Measurements from ENCODE around the gene CDC14A. TPM values are rescaled to one million over a fixed set of nuclear protein-coding genes. Genes with fewer than 3 reads are reported as not detected.

The CDC14A gene
- total RNA-seq, 2 experiments from 2014 or later = 4.9 to 7.2 TPM

DNA sequence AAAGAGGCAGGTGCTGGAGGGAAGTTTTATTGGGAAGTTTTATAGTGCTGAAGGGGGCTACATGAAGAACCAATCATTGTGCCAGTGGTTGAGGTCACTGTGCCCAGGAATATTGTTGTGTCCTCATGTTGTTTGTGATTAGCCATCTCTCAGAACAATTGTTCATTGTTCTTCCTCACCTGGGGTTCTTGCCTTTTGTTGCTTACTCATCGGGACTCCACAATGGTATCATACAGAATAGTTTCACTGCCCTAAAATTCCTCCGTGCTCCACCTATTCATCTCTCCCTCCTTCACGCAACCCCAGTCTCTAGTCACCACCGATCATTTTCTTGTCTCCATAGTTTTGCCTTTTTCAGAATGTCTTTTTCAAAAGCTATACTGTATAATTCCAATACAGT lies 38.9 kb upstream of the CDC14A start:
- ChIA-PET CTCF (ENCODE audit: unreplicated experiment) (no interaction called here), POLR2A (no interaction called here)
- H3K4me1 ChIP-seq (ENCODE audit: insufficient read depth, low read length, poor library complexity, severe bottlenecking) = no peaks in the 10 kb centered on the region
- H3K79me2 ChIP-seq (ENCODE audit: insufficient read depth, low read depth, low read length) = no peaks in the 10 kb centered on the region
- H3K4me2 ChIP-seq (ENCODE audit: low read length) = no peak overlapping the region
- no peak overlapping the region for H3K4me3 ChIP-seq (ENCODE audit: low read depth, low read length, poor library complexity, severe bottlenecking)
- no TSS peak for BruUV-seq (replicated peaks)
- no peaks in the 10 kb centered on the region for H3K9me2 ChIP-seq (ENCODE audit: insufficient read depth, low read length)
- H4K20me1 ChIP-seq (ENCODE audit: insufficient read depth, low read length) = no peaks in the 10 kb centered on the region
- no peak overlapping the region for H3K27ac ChIP-seq (ENCODE audit: low read depth, low read length, poor library complexity, severe bottlenecking)
- TF ChIP-seq, protein P1, sequence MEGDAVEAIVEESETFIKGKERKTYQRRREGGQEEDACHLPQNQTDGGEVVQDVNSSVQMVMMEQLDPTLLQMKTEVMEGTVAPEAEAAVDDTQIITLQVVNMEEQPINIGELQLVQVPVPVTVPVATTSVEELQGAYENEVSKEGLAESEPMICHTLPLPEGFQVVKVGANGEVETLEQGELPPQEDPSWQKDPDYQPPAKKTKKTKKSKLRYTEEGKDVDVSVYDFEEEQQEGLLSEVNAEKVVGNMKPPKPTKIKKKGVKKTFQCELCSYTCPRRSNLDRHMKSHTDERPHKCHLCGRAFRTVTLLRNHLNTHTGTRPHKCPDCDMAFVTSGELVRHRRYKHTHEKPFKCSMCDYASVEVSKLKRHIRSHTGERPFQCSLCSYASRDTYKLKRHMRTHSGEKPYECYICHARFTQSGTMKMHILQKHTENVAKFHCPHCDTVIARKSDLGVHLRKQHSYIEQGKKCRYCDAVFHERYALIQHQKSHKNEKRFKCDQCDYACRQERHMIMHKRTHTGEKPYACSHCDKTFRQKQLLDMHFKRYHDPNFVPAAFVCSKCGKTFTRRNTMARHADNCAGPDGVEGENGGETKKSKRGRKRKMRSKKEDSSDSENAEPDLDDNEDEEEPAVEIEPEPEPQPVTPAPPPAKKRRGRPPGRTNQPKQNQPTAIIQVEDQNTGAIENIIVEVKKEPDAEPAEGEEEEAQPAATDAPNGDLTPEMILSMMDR (conservative IDR thresholded peaks at IDR 0.05; ENCODE audit: low read length) = no peak
- no peak for TF ChIP-seq EZH2phosphoT487 (IDR thresholded peaks at IDR 0.05; ENCODE audit: borderline replicate concordance, low read depth, low read length)
- H3K36me3 ChIP-seq (ENCODE audit: insufficient read depth, low read length) = no peaks in the 10 kb centered on the region
- H2AFZ ChIP-seq (ENCODE audit: low read length) = no peak overlapping the region
- intact Hi-C loops (cut with micrococcal nuclease; ENCODE audit: unreplicated experiment) = no loop called here
- H3K9me3 ChIP-seq (ENCODE audit: low read length) = peaks cover 31% of the 10 kb centered on the region
- DNase-seq (ENCODE audit: low spot score) = no peak

DNA sequence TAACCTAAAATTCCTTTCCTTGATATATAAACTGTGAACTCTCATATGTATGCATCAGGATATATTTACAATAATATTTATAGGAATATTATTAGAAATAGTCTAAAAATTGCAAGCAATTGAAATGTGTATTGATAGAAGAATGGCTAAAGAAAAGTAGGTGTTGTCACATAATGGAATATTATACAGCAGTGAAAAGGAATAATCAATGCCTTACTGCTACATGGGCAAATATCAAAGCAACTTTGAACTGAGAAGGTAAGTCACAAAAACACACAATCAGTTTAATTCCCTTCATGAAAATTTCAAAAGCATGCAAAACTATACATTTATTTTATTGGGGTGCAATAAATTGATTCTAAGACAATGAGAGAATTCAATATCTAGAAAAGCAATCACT lies 35.7 kb upstream of the CDC14A start:
- Histone ChIP-seq H3K4me3 (ENCODE audit: low read depth, low read length, poor library complexity, severe bottlenecking) (no peak overlapping the region), H3K4me1 (ENCODE audit: insufficient read depth, low read length, poor library complexity, severe bottlenecking) (no peaks in the 10 kb centered on the region), H3K4me2 (ENCODE audit: low read length) (no peak overlapping the region), H3K9me2 (ENCODE audit: insufficient read depth, low read length) (no peaks in the 10 kb centered on the region), H3K79me2 (ENCODE audit: insufficient read depth, low read depth, low read length) (no peaks in the 10 kb centered on the region), H4K20me1 (ENCODE audit: insufficient read depth, low read length) (no peaks in the 10 kb centered on the region), H3K36me3 (ENCODE audit: insufficient read depth, low read length) (no peaks in the 10 kb centered on the region), H3K27ac (ENCODE audit: low read depth, low read length, poor library complexity, severe bottlenecking) (no peak overlapping the region), H3K9me3 (ENCODE audit: low read length) (peaks cover 22% of the 10 kb centered on the region), H2AFZ (ENCODE audit: low read length) (no peak overlapping the region)
- ChIA-PET CTCF (ENCODE audit: unreplicated experiment) (no interaction called here), POLR2A (no interaction called here)
- intact Hi-C loops (cut with micrococcal nuclease; ENCODE audit: unreplicated experiment) = no loop called here
- DNase-seq (ENCODE audit: low spot score) = no peak
- BruUV-seq (replicated peaks) = no TSS peak
- TF ChIP-seq, protein P1 (conservative IDR thresholded peaks at IDR 0.05; ENCODE audit: low read length) = no peak
- TF ChIP-seq EZH2phosphoT487 (IDR thresholded peaks at IDR 0.05; ENCODE audit: borderline replicate concordance, low read depth, low read length) = no peak

DNA sequence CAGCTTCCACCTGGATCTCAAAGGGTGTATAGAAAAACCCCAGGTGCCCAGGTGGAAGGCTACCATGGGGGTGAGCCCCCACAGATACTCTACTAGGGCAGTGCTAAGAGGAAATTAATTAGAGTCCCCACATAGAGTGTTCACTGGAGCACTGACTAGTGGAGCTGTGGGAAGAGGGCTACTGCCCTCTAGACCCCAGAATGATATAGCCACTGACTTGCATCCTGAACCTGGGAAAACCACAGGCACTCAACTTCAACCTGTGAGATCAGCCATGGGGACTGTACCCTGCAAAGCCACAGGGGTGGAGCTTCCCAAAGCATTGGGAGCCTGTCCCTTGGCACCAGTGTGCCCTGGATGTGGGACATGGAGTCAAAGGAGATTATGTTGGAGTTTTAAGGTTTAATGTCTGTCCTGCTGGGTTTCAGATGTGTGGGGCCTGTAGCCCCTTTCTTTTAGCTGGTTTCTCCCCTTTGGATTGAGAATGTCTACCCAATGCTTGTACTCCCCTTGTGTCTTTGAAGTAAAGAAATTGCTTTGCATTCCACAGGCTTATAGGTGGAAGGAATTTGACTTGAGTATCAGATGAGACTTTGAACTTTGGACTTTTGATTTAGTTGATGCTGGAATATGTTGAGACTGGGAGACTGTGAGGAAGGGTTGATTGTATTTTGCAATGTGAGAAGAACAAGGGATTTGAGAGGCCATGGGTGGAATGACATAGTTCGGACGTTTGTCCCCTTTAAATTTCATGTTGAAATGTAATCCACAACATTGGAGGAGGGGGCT lies 31.8 kb upstream of the CDC14A start:
- POLR2A ChIA-PET = interaction anchor here (0.6 kb wide), 1 partner anchor 53 kb away, joined by 3 read pairs; no protein-coding TSS in a partner anchor
- intact Hi-C loops (cut with micrococcal nuclease; ENCODE audit: unreplicated experiment) = no loop called here
- no peak for TF ChIP-seq EZH2phosphoT487 (IDR thresholded peaks at IDR 0.05; ENCODE audit: borderline replicate concordance, low read depth, low read length)
- TF ChIP-seq, protein P1 (conservative IDR thresholded peaks at IDR 0.05; ENCODE audit: low read length) = no peak

More for the DNA sequence above, 31.8 kb upstream of the CDC14A start:
- peaks cover 13% of the 10 kb centered on the region for H3K9me3 ChIP-seq (ENCODE audit: low read length)
- no peaks in the 10 kb centered on the region for H4K20me1 ChIP-seq (ENCODE audit: insufficient read depth, low read length)
- BruUV-seq (replicated peaks) = no TSS peak
- H3K9me2 ChIP-seq (ENCODE audit: insufficient read depth, low read length) = no peaks in the 10 kb centered on the region
- no peaks in the 10 kb centered on the region for H3K79me2 ChIP-seq (ENCODE audit: insufficient read depth, low read depth, low read length)
- no peak overlapping the region for H3K4me3 ChIP-seq (ENCODE audit: low read depth, low read length, poor library complexity, severe bottlenecking)
- CTCF ChIA-PET (ENCODE audit: unreplicated experiment) = no interaction called here
- no peak for DNase-seq (ENCODE audit: low spot score)
- no peaks in the 10 kb centered on the region for H3K36me3 ChIP-seq (ENCODE audit: insufficient read depth, low read length)
- no peaks in the 10 kb centered on the region for H3K4me1 ChIP-seq (ENCODE audit: insufficient read depth, low read length, poor library complexity, severe bottlenecking)
- no peak overlapping the region for H3K4me2 ChIP-seq (ENCODE audit: low read length)
- no peak overlapping the region for H3K27ac ChIP-seq (ENCODE audit: low read depth, low read length, poor library complexity, severe bottlenecking)
- H2AFZ ChIP-seq (ENCODE audit: low read length) = no peak overlapping the region
